WTC11 (cell line): ENCODE results near the gene USH1G. TPM values are rescaled to one million over a fixed set of nuclear protein-coding genes. Genes with fewer than 3 reads are reported as not detected.

Experiments
- ATF1 ChIP-seq: sonication (generic); formaldehyde crosslinking; IDR thresholded peaks from 2 replicates; pipeline ENCODE4 v1.8.1; 2023; ENCODE audit warnings: mild to moderate bottlenecking, moderate library complexity, missing genetic modification reagents
- FOXK1 ChIP-seq: sonication (generic); formaldehyde crosslinking; IDR thresholded peaks from 2 replicates; pipeline ENCODE4 v1.8.0; 2022; ENCODE audit warnings: mild to moderate bottlenecking, moderate library complexity, missing genetic modification reagents
- FOXP1 ChIP-seq: sonication (generic); formaldehyde crosslinking; IDR thresholded peaks from 2 replicates; pipeline ENCODE4 v1.8.0; 2022; ENCODE audit warnings: missing genetic modification reagents, mild to moderate bottlenecking, moderate library complexity, borderline replicate concordance
- GABPB1 ChIP-seq: sonication (generic); formaldehyde crosslinking; IDR thresholded peaks from 2 replicates; pipeline ENCODE4 v1.8.1; 2023; ENCODE audit warnings: mild to moderate bottlenecking, missing genetic modification reagents
- GRHL2 ChIP-seq: fragments of 250-450 bp; sonication (Bioruptor Pico); IDR thresholded peaks from 2 replicates; pipeline ENCODE4 v1.8.0; 2022; ENCODE audit warnings: mild to moderate bottlenecking, moderate library complexity; ENCODE audit not compliant: insufficient replicate concordance, severe bottlenecking
- MXD4 ChIP-seq: fragments of 250-450 bp; sonication (Bioruptor Pico); IDR thresholded peaks from 2 replicates; pipeline ENCODE4 v1.8.0; 2021; ENCODE audit warnings: mild to moderate bottlenecking, moderate library complexity, borderline replicate concordance
- NFATC4 ChIP-seq: fragments of 250-450 bp; sonication (Bioruptor Pico); IDR thresholded peaks from 2 replicates; pipeline ENCODE4 v1.9.0; 2021; ENCODE audit warnings: mild to moderate bottlenecking
- NFE2L1 ChIP-seq: sonication (generic); formaldehyde crosslinking; IDR thresholded peaks from 2 replicates; pipeline ENCODE4 v1.8.1; 2023; ENCODE audit warnings: missing genetic modification reagents
- PRRX2 ChIP-seq: fragments of 250-450 bp; sonication (Bioruptor Pico); IDR thresholded peaks from 2 replicates; pipeline ENCODE4 v1.8.0; 2021; ENCODE audit warnings: mild to moderate bottlenecking
- SMAD3 ChIP-seq: sonication (generic); formaldehyde crosslinking; IDR thresholded peaks from 2 replicates; pipeline ENCODE4 v1.8.0; 2022; ENCODE audit warnings: missing genetic modification reagents, mild to moderate bottlenecking, borderline replicate concordance
- ZNF219 ChIP-seq: sonication (generic); formaldehyde crosslinking; IDR thresholded peaks from 2 replicates; pipeline ENCODE4 v1.8.0; 2023; ENCODE audit warnings: missing genetic modification reagents, mild to moderate bottlenecking, borderline replicate concordance
- ZNF423 ChIP-seq: fragments of 250-450 bp; sonication (Bioruptor Pico); IDR thresholded peaks from 2 replicates; pipeline ENCODE4 v2.1.2; 2022; ENCODE audit warnings: mild to moderate bottlenecking, moderate library complexity
- total RNA-seq: library from RNA; stranded (reverse); gene quantifications from 3 replicates; pipeline ENCODE4 v1.2.3, GENCODE V29; 2021
- TF ChIP-seq, protein P1 (sequence below): fragments of 250-450 bp; sonication (Bioruptor Pico); IDR thresholded peaks from 2 replicates; pipeline ENCODE4 v1.9.0; 2021; ENCODE audit warnings: mild to moderate bottlenecking, borderline replicate concordance
- TF ChIP-seq, protein P2 (sequence below): fragments of 200-600 bp; IDR thresholded peaks from 2 replicates; pipeline ENCODE4 v1.8.0; 2022; ENCODE audit warnings: antibody characterized with exemption
- TF ChIP-seq, protein P3 (sequence below): sonication (generic); formaldehyde crosslinking; conservative IDR thresholded peaks from 2 replicates; pipeline ENCODE4 v1.8.1; 2023; ENCODE audit warnings: mild to moderate bottlenecking, low read depth, missing genetic modification reagents, moderate library complexity
- TF ChIP-seq, protein P4 (sequence below): fragments of 250-450 bp; sonication (Bioruptor Pico); IDR thresholded peaks from 2 replicates; pipeline ENCODE4 v1.9.0; 2021; ENCODE audit warnings: mild to moderate bottlenecking
- TF ChIP-seq, protein P5 (sequence below): fragments of 250-450 bp; sonication (Bioruptor Pico); IDR thresholded peaks from 2 replicates; pipeline ENCODE4 v1.9.0; 2021; ENCODE audit warnings: moderate library complexity, mild to moderate bottlenecking, inconsistent platforms, borderline replicate concordance

Gene USH1G
- total RNA-seq, 1 experiment from 2014 or later: 1.9 TPM

DNA sequence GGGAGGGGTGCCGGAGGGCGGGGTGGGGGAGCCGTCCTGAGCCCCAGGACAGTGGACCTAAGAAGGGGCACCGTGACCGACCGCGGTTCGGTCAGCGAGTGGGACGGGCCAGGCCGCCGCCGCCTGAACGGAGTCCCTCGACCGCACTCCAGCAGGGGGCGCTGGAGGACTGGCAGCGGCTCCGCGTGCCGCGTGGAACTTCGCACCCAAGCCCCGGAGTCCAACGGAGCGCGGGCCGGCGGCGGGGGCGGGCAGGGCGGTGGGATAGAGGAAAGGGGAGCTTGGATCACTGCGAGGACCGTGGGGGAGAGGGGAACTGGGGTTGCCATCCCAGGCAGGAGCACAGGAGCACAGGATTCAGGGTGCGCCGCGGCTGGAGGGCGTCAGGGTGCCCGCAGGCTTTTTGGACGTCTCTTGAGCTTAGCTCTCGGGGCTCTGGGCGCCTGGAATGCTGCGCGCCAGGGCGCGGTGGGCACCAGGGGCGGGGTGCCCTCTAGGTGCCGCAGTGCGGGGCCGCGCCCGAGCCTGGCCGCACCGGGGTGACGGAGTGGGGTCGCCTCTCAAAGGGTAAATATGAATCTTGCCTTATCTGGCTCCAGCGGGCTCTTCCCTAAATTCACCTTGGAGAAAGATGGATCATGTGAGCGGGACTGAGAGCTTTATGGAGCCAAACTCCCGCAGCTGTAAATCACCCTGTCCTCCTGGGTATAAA, 639 bp upstream of the USH1G start (continued):
- TF ChIP-seq MXD4 (CRISPR knock-in tag) (no peak), SMAD3 (no peak), ZNF423 (CRISPR knock-in tag) (no peak), GABPB1 (CRISPR knock-in tag) (peak; percentile 56; the same call in 1 of the 2 replicates), NFATC4 (CRISPR knock-in tag) (no peak), ZNF219 (CRISPR knock-in tag) (no peak), FOXK1 (CRISPR knock-in tag) (no peak), NFE2L1 (0 out of 2 replicates have a peak, but pooled peaks have one; percentile 17), GRHL2 (CRISPR knock-in tag) (no peak), FOXP1 (CRISPR knock-in tag) (no peak), ATF1 (CRISPR knock-in tag) (no peak), PRRX2 (CRISPR knock-in tag) (no peak)
- TF ChIP-seq, protein P1, sequence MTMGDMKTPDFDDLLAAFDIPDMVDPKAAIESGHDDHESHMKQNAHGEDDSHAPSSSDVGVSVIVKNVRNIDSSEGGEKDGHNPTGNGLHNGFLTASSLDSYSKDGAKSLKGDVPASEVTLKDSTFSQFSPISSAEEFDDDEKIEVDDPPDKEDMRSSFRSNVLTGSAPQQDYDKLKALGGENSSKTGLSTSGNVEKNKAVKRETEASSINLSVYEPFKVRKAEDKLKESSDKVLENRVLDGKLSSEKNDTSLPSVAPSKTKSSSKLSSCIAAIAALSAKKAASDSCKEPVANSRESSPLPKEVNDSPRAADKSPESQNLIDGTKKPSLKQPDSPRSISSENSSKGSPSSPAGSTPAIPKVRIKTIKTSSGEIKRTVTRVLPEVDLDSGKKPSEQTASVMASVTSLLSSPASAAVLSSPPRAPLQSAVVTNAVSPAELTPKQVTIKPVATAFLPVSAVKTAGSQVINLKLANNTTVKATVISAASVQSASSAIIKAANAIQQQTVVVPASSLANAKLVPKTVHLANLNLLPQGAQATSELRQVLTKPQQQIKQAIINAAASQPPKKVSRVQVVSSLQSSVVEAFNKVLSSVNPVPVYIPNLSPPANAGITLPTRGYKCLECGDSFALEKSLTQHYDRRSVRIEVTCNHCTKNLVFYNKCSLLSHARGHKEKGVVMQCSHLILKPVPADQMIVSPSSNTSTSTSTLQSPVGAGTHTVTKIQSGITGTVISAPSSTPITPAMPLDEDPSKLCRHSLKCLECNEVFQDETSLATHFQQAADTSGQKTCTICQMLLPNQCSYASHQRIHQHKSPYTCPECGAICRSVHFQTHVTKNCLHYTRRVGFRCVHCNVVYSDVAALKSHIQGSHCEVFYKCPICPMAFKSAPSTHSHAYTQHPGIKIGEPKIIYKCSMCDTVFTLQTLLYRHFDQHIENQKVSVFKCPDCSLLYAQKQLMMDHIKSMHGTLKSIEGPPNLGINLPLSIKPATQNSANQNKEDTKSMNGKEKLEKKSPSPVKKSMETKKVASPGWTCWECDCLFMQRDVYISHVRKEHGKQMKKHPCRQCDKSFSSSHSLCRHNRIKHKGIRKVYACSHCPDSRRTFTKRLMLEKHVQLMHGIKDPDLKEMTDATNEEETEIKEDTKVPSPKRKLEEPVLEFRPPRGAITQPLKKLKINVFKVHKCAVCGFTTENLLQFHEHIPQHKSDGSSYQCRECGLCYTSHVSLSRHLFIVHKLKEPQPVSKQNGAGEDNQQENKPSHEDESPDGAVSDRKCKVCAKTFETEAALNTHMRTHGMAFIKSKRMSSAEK (CRISPR knock-in tag): no peak
- TF ChIP-seq, protein P2, sequence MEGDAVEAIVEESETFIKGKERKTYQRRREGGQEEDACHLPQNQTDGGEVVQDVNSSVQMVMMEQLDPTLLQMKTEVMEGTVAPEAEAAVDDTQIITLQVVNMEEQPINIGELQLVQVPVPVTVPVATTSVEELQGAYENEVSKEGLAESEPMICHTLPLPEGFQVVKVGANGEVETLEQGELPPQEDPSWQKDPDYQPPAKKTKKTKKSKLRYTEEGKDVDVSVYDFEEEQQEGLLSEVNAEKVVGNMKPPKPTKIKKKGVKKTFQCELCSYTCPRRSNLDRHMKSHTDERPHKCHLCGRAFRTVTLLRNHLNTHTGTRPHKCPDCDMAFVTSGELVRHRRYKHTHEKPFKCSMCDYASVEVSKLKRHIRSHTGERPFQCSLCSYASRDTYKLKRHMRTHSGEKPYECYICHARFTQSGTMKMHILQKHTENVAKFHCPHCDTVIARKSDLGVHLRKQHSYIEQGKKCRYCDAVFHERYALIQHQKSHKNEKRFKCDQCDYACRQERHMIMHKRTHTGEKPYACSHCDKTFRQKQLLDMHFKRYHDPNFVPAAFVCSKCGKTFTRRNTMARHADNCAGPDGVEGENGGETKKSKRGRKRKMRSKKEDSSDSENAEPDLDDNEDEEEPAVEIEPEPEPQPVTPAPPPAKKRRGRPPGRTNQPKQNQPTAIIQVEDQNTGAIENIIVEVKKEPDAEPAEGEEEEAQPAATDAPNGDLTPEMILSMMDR: peak; percentile 91
- TF ChIP-seq, protein P3, sequence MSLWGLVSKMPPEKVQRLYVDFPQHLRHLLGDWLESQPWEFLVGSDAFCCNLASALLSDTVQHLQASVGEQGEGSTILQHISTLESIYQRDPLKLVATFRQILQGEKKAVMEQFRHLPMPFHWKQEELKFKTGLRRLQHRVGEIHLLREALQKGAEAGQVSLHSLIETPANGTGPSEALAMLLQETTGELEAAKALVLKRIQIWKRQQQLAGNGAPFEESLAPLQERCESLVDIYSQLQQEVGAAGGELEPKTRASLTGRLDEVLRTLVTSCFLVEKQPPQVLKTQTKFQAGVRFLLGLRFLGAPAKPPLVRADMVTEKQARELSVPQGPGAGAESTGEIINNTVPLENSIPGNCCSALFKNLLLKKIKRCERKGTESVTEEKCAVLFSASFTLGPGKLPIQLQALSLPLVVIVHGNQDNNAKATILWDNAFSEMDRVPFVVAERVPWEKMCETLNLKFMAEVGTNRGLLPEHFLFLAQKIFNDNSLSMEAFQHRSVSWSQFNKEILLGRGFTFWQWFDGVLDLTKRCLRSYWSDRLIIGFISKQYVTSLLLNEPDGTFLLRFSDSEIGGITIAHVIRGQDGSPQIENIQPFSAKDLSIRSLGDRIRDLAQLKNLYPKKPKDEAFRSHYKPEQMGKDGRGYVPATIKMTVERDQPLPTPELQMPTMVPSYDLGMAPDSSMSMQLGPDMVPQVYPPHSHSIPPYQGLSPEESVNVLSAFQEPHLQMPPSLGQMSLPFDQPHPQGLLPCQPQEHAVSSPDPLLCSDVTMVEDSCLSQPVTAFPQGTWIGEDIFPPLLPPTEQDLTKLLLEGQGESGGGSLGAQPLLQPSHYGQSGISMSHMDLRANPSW (CRISPR knock-in tag): no peak
- TF ChIP-seq, protein P4, sequence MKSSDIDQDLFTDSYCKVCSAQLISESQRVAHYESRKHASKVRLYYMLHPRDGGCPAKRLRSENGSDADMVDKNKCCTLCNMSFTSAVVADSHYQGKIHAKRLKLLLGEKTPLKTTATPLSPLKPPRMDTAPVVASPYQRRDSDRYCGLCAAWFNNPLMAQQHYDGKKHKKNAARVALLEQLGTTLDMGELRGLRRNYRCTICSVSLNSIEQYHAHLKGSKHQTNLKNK (CRISPR knock-in tag): no peak
- TF ChIP-seq, protein P5, sequence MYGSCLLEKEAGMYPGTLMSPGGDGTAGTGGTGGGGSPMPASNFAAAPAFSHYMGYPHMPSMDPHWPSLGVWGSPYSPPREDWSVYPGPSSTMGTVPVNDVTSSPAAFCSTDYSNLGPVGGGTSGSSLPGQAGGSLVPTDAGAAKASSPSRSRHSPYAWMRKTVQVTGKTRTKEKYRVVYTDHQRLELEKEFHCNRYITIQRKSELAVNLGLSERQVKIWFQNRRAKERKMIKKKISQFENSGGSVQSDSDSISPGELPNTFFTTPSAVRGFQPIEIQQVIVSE (CRISPR knock-in tag): no peak
